ENCODE data around the gene BLOC1S1. TPM values are rescaled to one million over a fixed set of nuclear protein-coding genes. Genes with fewer than 3 reads are reported as not detected.
A peak's percentile ranks its signal among the peaks of the same experiment; 100 is the strongest.

Gene BLOC1S1
- total and polyA plus RNA-seq, 9 of the 15 experiments (the other 6 are each of a cell fraction or from before 2014, with no cell fraction given) = 75.2 to 161 (median 98.8) TPM

DNA sequence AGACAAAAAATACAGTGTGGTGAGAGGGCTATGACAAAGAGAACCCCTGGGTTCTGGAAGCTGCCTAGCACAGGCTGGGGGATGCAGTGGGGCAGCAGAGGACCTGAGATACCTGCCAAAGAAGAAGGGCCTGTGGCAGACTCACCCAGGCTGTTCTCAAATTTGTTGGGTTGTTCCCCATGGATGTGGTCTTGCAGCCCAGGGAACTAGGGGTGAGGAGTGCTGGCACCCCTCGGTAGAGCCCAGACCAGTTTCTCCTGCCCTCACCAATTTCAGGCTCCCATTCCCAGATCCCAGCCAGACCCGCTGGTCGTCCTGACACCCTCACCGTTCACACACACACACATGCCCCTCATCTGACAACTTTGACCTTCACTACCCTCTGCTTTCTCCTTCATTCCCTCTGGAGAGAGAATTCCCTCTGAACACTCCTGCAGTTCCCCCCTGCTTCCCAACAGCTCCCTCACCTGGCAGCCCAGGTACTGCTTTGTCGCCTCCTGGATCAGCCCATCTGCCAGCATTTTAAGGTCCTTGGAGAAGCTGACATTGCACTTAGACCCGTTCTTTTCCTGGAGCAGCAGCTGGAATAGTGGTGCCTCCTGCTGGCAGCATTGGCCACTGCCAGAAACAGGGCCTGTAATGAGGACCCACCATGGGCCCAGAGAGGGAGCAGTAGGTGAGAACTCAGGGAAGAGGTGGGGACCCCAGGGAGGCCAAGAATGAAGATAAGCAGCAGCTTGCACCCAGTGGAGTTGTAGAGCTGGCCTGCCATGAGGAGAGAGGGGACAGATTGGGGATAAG lies 21.1 kb downstream of the BLOC1S1 start (continued):
- peak in 1 of 2 experiments; percentile 65 for TF ChIP-seq AFF1 (IDR thresholded peaks at IDR 0.05; ENCODE audit: low read depth in 1 of 2, partially characterized antibody in 2 of 2)
- TF ChIP-seq, protein P1, sequence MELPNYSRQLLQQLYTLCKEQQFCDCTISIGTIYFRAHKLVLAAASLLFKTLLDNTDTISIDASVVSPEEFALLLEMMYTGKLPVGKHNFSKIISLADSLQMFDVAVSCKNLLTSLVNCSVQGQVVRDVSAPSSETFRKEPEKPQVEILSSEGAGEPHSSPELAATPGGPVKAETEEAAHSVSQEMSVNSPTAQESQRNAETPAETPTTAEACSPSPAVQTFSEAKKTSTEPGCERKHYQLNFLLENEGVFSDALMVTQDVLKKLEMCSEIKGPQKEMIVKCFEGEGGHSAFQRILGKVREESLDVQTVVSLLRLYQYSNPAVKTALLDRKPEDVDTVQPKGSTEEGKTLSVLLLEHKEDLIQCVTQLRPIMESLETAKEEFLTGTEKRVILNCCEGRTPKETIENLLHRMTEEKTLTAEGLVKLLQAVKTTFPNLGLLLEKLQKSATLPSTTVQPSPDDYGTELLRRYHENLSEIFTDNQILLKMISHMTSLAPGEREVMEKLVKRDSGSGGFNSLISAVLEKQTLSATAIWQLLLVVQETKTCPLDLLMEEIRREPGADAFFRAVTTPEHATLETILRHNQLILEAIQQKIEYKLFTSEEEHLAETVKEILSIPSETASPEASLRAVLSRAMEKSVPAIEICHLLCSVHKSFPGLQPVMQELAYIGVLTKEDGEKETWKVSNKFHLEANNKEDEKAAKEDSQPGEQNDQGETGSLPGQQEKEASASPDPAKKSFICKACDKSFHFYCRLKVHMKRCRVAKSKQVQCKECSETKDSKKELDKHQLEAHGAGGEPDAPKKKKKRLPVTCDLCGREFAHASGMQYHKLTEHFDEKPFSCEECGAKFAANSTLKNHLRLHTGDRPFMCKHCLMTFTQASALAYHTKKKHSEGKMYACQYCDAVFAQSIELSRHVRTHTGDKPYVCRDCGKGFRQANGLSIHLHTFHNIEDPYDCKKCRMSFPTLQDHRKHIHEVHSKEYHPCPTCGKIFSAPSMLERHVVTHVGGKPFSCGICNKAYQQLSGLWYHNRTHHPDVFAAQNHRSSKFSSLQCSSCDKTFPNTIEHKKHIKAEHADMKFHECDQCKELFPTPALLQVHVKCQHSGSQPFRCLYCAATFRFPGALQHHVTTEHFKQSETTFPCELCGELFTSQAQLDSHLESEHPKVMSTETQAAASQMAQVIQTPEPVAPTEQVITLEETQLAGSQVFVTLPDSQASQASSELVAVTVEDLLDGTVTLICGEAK (IDR thresholded peaks at IDR 0.05) = no peak
- TF ChIP-seq, protein P1 (CRISPR knock-in tag; IDR thresholded peaks at IDR 0.05) = no peak
- no peak for TF ChIP-seq NR2C2 (CRISPR knock-in tag; IDR thresholded peaks at IDR 0.05)
- no peak for TF ChIP-seq NR2C2 (tag; IDR thresholded peaks at IDR 0.05)
- TF ChIP-seq JUND (IDR thresholded peaks at IDR 0.05; ENCODE audit: borderline replicate concordance, low read depth, low read length) = peak; percentile 70
- no peak; the same call in 2 of the 3 replicates for TF ChIP-seq JUND (tag; IDR thresholded peaks at IDR 0.05; ENCODE audit: borderline replicate concordance, low read depth, low read length)
- TF ChIP-seq NCOA2 (IDR thresholded peaks at IDR 0.05; ENCODE audit: partially characterized antibody in 2 of 2) = no peak
- TF ChIP-seq HNRNPH1 (optimal IDR thresholded peaks at IDR 0.05; ENCODE audit: low read depth, low read length) = no peak
- no peak for TF ChIP-seq ELF4 (CRISPR knock-in tag; IDR thresholded peaks at IDR 0.05)
- TF ChIP-seq RHOXF2B (CRISPR knock-in tag; conservative IDR thresholded peaks at IDR 0.05) = no peak
- no peak for TF ChIP-seq MCM7 (IDR thresholded peaks at IDR 0.05)
- TF ChIP-seq, protein P2, sequence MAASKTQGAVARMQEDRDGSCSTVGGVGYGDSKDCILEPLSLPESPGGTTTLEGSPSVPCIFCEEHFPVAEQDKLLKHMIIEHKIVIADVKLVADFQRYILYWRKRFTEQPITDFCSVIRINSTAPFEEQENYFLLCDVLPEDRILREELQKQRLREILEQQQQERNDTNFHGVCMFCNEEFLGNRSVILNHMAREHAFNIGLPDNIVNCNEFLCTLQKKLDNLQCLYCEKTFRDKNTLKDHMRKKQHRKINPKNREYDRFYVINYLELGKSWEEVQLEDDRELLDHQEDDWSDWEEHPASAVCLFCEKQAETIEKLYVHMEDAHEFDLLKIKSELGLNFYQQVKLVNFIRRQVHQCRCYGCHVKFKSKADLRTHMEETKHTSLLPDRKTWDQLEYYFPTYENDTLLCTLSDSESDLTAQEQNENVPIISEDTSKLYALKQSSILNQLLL (CRISPR knock-in tag; IDR thresholded peaks at IDR 0.05; ENCODE audit: borderline replicate concordance) = no peak
